Measurements from ENCODE around the gene SP2.

SP2 gene

DNA sequence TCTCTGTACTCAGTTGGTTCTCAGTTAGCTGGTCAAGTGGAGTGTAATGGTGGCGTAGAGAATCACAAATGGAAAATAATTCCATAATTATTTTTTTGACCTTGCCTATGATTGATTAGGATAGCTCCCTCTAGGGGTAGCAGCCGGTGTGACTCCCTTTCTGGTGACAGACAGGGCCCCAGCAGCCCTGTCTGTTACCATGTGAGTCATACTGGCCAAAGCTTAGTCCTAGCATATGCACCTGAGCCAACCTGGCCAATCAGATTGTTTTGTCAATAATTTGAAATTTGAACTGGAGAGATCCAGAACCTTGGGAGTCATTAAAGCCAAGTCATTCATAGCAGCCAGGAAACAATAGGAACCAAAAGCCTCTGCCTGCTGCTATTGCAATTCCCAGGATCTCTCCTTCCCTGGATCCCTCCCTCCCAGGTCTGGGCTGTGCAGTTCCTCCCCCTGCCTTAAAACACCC is 50.9 kb downstream of the SP2 start:
- peak; percentile 33 to 42 for DNase-seq (ENCODE audit: extremely low read depth in 1 of 2, low read depth in 1 of 2)

DNA sequence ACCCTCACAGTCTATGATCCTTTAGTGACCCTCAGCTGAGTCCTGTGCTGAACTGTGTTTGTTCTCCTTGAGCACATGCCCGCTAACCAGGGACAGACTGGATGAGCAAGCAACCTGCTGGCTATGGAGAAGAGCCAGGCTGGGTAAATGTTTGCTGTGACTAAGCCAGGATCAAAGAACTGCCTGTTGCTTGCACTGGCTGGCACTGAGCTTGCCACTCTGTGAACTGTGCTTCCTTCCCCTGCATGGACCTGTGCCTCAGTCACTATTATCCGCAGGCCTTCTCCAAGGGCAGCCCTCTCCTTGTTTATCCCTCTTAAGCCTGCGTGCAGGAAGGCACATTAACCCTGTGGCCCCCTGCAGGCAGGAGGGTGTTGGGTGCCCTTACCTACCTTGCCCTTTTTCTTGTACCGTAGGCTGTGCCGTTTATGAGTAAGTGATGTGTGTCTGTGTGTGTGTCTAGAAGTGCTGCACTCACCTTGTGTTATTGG is 52.7 kb downstream of the SP2 start:
- DNase-seq (ENCODE audit: extremely low read depth in 1 of 2, low read depth in 1 of 2): no peak

DNA sequence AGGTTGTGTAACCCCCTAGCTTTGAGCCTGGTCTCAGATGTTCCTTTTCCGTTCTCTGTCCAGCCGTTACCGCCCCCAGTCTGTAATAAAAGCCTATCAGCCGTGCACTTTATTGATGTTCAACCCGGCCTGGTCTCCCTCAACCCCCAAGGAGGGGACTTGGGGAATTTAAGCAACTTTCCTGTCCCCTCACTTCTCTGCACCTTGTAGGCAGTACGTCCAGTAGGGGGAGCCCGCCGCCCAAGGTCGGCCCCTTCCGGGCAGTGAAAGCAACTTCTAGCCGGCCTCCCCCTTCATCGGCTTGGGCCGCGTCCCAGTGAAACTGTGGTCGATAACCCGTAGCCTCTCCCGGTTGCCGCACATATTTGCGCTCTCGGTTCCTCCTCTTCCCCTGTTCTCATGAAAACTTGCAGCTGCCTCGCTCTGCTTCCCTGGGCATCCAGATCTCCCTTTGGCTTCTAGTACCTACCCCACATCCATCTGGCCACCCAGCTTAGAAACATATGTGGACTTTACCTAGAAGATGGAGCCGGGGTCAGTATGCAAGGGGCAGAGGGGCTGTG is 53.2 kb downstream of the SP2 start:
- DNase-seq (ENCODE audit: extremely low read depth in 1 of 2, low read depth in 1 of 2): peak; percentile 40 to 73

DNA sequence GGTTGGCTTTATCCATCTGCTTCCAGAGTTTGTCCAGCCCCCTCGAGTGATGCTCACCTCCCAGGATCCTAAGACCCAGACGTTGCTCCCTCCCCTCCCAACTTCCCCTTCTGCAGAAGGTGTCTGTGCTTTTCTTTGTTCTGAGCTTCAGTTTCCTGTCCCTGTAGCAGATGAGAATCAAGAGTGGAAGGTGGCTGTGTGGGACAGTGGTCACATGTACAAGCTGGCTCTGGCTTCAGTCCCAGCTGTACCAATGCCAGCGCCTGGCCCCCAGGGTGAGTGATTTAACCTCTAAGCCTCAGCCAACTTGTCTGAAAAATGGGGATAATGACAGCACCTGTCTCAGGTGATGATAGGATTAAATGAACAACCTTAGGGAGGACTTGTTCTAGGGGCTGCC is 53.9 kb downstream of the SP2 start:
- no peak for DNase-seq (ENCODE audit: extremely low read depth in 1 of 2, low read depth in 1 of 2)

DNA sequence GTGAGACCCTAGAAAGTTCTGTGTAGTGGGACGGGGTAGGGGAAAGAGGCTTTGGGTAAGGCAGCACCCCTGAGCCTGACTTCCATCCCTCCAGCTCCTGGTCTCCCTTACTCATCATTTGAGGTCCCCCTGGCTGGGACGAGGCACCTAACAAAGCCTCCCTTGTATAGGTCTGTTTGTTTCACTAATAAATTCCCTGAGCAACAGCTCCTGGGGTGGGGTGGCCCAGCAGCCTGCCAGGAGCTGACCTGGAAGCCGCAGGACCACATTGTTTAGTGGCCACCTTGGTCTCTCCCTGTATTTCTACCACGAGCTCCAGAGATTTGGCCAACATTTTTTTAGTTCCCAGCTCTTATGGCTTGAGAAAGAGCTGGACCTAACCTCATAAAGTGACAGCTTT is 54.4 kb downstream of the SP2 start:
- DNase-seq (ENCODE audit: extremely low read depth in 1 of 2, low read depth in 1 of 2): no peak

DNA sequence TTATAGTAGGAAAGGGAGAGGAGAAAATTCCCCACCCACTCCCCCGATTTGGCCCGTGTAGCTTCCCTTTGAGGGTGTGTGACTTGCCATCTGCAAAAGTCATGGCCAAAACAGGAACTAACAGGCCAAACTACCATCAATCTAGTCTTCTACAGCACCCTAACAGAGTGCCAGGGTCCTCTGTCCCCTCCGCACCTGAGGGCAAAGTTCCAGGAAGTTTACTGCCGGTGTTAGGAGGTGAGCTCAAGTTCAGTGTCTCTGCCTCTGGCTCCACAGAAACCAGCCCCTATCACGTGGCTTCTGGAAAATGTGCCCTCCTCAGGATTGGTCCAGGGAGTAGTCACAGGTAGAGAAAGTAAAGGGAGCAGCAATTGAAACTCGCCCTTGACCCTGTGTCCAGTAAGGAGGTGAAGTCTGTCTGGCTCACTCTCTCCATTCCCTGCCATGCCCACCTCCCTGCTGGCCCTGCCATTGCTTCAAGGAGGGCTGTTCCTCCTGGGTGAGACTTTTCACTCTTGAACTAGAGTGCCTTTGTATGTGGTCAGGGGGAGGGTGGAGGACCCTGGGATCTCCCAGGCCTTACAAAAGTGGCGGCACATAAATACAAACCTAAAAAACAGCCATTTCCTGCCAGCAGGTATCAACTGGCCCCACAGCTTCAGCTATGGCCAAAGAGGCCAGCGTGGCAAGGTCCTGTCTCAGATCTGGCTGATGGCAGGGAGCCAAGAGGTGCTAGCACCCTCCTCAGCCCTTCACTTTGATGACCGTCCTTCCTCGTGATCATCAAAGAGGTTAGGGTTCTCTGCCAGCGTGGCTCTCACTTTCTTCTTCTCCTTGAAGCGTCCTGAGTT is 56.4 kb downstream of the SP2 start:
- DNase-seq (ENCODE audit: extremely low read depth in 1 of 2, low read depth in 1 of 2): no peak

DNA sequence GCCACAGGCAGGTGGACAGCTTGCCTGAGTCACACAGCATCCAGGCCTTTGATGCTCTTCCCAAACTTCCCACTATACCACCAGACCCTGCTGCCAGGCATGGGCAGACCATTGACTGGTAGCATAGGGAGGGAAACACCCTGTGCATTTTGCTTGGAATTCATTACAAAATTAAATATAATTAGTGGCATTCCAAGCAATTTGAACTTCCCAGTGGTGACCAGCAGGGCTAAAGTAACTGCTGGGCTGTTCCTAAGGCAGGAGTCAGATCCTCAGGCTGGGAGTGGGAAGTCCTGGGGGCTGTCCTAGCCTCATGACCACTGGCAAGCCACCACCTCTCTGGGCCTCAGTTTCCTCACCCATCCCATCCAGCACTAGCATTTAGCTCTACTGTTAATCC is 57.9 kb downstream of the SP2 start:
- DNase-seq (ENCODE audit: extremely low read depth in 1 of 2, low read depth in 1 of 2): no peak

DNA sequence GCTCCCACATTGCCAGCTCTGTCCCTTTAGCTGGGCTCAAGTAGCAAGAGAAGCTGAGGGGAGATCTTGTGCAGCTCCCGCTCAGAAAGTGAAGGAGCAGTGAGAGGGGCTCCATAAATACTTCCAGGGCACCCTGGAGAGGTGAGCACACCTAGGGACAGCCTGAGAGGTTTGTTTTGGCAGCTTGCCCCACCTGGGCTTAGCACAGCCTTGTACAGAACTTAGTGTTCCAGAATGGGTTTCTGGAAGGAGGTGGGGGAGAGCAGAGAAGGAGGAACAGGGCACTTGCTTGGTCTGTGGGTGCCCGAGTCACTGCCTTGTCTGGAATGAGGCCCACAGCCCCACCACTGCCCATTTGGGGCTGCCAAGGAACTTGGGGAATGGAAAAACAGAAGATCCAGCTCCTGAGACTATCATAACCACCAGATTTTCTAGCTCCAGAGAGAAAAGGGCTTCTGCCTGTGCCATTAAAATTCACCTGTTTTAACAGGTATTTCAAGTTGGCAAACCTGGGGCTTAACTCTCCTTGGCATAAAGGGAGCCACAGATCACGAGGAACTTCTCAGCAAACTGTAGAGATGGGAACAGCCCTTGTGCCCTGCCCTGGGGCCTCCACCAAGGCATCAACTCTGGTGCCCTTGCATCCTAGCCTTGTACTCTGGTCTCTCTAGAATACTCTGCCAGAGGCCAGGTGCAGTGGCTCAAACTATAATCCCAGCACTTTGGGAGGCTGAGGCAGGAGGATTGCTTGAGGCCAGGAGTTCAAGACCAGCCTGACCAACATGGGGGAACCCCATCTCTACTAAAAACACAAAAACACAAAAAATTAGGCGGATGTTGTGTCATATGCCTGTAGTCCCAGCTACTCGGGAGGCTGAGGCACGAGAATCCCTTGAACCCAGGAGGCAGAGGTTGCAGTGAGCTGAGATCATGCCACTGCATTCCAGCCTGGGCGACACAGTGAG is 59.7 kb downstream of the SP2 start:
- DNase-seq (ENCODE audit: extremely low read depth in 1 of 2, low read depth in 1 of 2): no peak

DNA sequence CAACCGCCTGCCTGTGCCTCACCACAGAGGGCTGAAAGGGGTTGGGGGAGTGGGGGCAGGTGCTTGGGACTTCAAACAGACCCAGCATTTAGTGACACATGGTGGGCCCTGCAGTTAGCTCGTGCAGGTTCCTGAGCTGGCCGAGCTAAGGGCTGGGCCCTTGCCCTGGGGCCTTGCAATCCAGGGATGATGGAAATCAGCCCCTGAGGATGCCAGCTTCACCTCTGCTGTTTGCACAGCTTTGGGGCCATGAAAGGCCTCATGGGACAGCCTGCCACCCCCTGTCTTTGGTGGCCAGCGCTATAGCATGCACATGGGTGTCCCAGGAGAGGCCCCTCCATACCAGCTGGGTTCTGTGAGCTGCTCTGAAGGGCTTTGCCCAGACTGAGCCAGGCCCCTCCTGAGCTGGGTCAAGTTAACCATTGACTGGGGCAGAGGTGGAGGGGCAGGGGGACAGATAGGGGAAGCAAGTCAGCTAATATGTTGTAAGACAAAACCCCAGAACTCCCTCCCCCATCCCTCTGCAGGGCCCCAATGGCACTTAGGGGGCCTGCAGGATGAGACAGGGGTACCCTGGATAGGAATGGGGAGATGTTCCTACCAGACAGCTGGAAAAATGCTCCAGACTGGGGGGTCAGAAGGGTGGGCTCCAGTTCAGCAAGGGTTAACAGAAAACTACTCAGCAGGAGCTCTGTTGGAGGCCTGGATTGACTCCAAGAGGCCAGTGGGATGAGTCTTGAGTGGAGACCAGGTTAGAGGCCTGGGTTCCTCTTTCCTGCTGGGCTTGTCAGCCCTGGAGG is 61.0 kb downstream of the SP2 start:
- DNase-seq (ENCODE audit: extremely low read depth in 1 of 2, low read depth in 1 of 2): no peak

DNA sequence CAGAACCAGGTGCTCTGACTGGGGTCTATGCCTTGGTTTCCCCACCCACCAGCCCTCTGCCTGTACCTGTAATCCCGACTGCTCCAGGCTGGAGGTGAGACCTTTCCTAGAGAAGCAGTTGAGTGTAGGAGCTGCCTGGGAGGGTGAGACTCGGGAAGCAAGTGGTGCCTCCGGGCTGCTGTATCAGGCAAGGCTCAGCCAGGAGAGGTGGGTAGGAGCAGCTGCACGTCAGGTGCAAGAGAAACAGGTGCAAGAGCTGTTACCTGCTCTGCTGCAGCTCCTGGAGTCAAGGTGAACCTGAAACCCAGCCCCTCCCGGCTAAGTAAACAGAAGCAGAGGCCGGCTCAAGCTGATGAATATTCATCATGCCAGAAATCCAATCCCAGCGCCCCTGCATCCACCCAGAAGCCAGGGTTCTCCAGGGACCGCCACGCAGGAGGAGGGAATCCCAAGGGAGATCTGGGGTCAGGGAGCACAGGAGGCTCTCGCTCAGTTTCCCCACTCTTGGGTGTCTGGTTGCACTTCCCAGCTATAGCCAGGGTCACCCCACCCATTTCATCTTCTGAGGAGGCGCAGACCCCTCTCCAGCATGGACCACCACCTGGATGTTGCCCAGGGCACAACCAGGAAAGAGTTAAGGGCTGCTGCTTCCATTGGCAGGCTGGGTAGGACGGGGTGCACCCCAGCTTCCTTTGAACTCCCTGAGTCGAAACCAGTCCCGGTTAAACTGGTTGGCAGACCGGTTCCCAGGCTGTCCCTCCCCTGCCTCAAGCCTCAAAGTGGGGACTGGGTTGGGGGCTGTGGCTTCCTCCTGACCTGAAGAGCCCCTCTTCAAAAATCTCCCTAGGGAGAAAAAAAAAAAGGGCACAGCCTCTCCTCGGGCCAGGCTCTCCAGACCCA is 61.8 kb downstream of the SP2 start, which contains the start of gene PRR15L:
Gene PRR15L (minus strand): TSS at position 293 of the 900 bp plus-strand sequence. CDS start 4,649 bp downstream, outside the sequence.
- no peak for DNase-seq (ENCODE audit: extremely low read depth in 1 of 2, low read depth in 1 of 2)

DNA sequence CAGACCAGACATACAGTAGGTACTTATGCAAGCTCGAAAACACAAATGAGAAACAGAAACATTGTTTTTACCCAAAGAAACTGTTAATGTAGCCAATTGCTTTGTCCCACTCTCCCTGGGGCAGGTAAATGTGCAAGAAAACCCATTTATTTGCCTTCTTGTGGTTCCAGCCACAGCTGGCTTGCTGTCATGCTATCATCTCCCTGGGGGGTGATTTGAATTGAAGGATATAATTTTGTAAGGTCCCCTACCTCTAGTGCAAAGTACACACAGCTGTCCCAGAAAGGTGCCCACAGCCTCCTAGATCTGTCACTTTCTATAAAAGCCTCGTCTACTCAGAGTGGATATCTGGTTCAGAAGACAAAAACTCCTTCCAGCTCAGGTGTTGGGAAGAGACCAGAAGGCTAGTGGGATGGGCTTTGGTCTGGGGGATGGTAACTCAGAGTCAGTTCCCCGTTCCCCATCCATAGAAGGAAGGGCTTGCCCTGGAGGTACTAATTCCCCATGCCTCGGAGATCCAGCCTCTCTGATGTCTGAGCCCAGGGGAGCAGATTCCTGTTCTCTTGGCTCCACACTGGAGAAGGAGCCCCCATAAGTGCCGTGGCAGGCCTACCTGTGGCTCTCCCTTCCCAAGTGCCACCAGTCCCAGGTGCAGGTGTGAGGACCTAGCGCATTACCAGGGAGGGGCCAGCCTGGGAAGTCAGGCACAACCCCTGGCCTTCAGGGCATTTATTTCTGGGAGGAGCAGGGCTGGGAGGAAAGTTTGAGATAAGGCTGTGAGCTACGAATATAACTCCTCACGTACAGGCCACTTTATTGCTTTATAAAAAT is 64.0 kb downstream of the SP2 start:
- DNase-seq (ENCODE audit: extremely low read depth in 1 of 2, low read depth in 1 of 2): no peak

DNA sequence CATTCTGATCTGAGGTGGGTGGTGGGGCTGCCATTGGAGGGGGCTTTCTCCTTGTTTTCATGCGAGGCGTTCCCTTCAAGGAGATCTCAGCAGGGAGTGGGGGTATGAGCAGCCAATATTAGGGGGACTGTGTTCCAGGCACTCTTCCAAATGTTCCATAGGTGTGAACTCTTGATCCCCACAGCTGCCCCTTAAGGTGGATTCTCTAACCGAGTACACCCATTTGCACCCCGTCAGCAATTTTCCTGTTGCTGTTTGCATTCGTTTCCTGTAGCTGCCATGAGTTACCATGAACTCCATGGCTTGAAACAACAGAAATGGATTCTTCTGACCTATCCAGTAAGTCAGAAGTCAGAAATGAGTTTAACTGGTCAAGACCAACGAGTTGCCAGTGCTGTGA is 65.4 kb downstream of the SP2 start:
- no peak for DNase-seq (ENCODE audit: extremely low read depth in 1 of 2, low read depth in 1 of 2)

DNA sequence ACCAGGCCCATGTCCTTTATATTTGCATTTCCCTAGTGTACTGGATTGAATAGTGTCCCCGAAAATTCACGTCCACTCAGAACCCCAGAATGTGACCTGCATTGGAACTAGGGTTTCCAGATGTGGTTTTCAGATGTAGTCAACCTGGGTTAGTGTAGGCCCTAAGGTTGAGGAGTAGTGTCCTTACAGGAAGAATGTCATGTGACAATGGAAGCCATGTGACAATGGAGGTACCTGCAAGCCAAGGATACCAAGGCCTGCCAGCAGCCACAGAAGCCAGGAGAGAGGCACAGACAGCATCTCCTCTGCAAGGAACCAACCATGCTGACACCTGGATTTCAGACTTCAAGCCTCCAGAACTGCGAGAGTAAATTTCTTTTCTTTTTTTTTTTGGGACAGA is 66.9 kb downstream of the SP2 start:
- no peak for DNase-seq (ENCODE audit: extremely low read depth in 1 of 2, low read depth in 1 of 2)

DNA sequence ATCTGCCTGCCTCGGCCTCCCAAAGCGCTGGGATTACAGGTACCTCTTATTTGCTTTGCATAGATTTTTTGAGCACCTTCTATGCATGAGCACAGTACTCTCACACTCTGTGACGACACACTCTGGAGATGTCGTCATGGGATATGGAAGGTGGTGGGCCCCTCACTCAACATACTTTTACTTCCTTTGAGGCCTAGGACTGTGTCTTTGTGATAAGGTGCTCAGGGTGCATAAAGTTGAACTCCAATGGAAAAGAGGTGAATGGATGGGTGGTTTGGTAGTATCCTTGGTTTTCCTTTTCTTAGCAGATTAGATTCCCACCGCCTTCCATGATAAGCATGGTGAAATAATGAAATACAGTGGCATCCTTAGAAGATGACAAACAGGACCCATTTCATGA is 68.8 kb downstream of the SP2 start:
- no peak for DNase-seq (ENCODE audit: extremely low read depth in 1 of 2, low read depth in 1 of 2)

DNA sequence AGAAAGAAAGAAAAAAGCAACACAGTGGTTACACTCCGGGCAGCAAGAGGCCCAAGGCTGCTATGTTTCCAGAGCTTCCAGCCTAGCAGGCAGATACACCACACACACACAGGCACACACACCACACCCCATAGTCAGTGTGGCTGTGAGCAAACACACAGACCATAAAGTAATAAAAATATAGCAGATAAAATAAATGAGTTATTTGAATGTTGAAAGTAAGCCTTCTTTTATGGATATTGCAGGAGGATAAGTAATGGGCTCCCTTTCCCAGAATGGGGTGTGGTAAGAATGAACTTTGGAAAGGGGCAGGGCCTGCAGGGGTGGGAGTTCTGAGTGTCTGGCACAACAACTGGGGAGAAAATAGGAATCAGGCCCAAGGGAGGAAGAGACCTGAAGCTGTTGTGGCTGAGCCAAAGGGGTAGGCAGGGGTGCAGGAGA is 70.1 kb downstream of the SP2 start:
- DNase-seq (ENCODE audit: extremely low read depth in 1 of 2, low read depth in 1 of 2): no peak

DNA sequence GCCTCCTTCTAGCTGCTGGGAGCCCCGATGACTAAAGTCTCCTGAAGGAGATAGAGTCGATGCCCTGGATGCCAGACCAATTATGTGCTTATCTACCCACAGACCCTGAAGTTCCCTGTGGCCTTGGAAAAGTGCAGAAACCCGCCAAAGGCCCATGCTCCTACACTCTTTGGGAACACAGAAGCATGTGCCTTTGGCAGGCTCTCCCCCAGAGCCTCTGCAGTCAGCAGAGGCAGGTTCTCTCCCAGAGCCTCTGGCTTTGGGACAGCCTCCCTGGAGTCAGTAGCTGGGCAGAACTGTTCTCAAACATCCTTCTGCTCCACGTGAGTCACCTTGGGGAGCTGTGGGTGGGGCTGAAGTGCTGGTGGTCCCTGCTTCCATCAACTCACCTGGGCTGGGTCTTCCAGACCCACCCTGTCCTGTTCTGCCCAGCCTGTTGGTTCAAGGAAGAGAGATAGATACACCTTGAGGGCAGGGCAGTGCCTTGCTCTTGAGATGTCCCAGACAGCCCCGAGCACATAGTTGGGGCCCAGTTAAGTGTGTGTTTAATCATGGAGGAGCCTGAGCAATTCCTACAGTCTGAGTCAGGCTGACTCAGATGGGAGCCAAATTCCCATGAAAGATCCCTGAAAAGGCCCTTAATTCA is 71.7 kb downstream of the SP2 start:
- no peak for DNase-seq (ENCODE audit: extremely low read depth in 1 of 2, low read depth in 1 of 2)

DNA sequence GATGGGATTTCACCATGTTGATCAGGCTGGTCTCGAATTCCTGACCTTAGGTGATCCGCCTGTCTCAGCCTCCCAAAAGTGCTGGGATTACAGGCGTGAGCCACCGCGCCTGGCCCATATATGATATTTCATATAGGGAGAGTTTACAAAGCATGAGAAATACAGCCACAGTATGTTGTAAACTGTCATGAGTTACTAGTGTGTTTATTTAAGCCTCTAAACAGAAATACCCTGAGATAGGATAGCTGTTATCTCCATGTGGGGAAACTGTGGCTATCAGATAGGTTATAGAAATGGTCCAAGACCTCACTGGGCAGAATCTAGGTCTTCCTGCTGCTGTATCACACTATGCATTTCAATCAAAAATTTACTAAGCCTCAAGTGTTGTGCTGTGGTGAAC is 72.8 kb downstream of the SP2 start:
- DNase-seq (ENCODE audit: extremely low read depth in 1 of 2, low read depth in 1 of 2): no peak

Data from activated CD8-positive, alpha-beta memory T cell treated with anti-CD3 and anti-CD28 coated beads for 1 hour (primary cell).